Thyroid gland (tissue), 4 donors: Measurements from ENCODE around the gene ADGRE2. TPM values are rescaled to one million over a fixed set of nuclear protein-coding genes. Genes with fewer than 3 reads are reported as not detected.
"Not testable (repeated sequence)": the region's sequence is repeated elsewhere in the genome, so short reads cannot be mapped to it uniquely, and the experiment has no call there.

ENCODE experiments used
- DNase-seq, 2 donors: peaks; one replicate each; pipeline ENCODE4 v3.0.0-alpha.2; 2019
- H3K27ac ChIP-seq, 3 donors: fragments of 200-600 bp; sonication (generic); 1 replicate in 2 of 3; 2 replicates in 1 of 3; pipeline ENCODE4 v1.5.1; 2016 to 2019; ENCODE audit warnings: mild to moderate bottlenecking in 1 of 3, moderate library complexity in 1 of 3
- H3K27me3 ChIP-seq: fragments of 200-600 bp; sonication (generic); one replicate; pipeline ENCODE4 v1.5.1; 2019
- H3K36me3 ChIP-seq, 2 donors: fragments of 200-600 bp; sonication (generic); one replicate each; pipeline ENCODE4 v1.5.1; 2016 to 2019
- H3K4me1 ChIP-seq, 2 donors: fragments of 200-600 bp; sonication (generic); one replicate each; pipeline ENCODE4 v1.5.1; 2017 to 2019
- H3K4me3 ChIP-seq, 3 donors: fragments of 200-600 bp; sonication (generic); replicated peaks in 1 of 3; 1 replicate in 2 of 3; 2 replicates in 1 of 3; pipeline ENCODE4 v1.5.1; 2016; ENCODE audit warnings: mild to moderate bottlenecking in 1 of 3
- H3K9me3 ChIP-seq: fragments of 200-600 bp; sonication (generic); one replicate; pipeline ENCODE4 v1.5.1; 2017
- CTCF ChIP-seq, 6 experiments: fragments of 200-600 bp in 3 of 6; fragments of 450-650 bp in 3 of 6; sonication (generic) in 3 of 6; IDR thresholded peaks; one replicate each; pipeline ENCODE4 v1.5.1; 2016 to 2019; ENCODE audit warnings: antibody characterized with exemption in 6 of 6, mild to moderate bottlenecking in 2 of 6, inconsistent platforms in 1 of 6, moderate library complexity in 1 of 6
- POLR2A ChIP-seq, 2 donors: fragments of 450-650 bp; IDR thresholded peaks; one replicate each; pipeline ENCODE4 v1.6.1; 2017; ENCODE audit warnings: antibody characterized with exemption in 2 of 2, mild to moderate bottlenecking in 2 of 2, moderate library complexity in 1 of 2
- WGBS, 2 donors: methylation state at CpG; one replicate each; pipeline ENCODE4 v1.1.5; 2017; 5-methylcytosine and 5-hydroxymethylcytosine counted together
- intact Hi-C: fragments of 100-400 bp; cut with DNase I; formaldehyde crosslinking; loops from one replicate; pipeline ENCODE4 v1.15.1; 2023
- total RNA-seq, 4 donors: library from RNA; depleted of rRNA; stranded (reverse); fragments of >200 nt; gene quantifications; one replicate each; pipeline ENCODE4 v1.2.3, GENCODE V29; 2016

Gene ADGRE2
- total RNA-seq, 4 donors from 2014 or later: 0.33 to 6.0 (median 2.0) TPM

GRCh38 chr19:14774373-14774772, 4.0 kb downstream of the ADGRE2 start:
- Histone ChIP-seq H3K4me3 (no peak overlapping the region), H3K27me3 (peaks cover 3% of the 10 kb centered on the region), H3K36me3 (no peaks in the 10 kb centered on the region), H3K27ac (no peak overlapping the region), H3K4me1 (no peaks in the 10 kb centered on the region), H3K9me3 (no peaks in the 10 kb centered on the region)
- TF ChIP-seq CTCF (IDR thresholded peaks at IDR 0.05): no peak
- TF ChIP-seq POLR2A (IDR thresholded peaks at IDR 0.05): no peak
- intact Hi-C loops: no loop called here
- 63 to 78% methylated on average over 8 to 10 of the region's 10 CpGs for WGBS, 2 donors
- no peak for DNase-seq

- H3K4me3 ChIP-seq, DNase-seq, H3K4me1 ChIP-seq, H3K9me3 ChIP-seq, intact Hi-C loops, H3K27ac ChIP-seq, H3K36me3 ChIP-seq, H3K27me3 ChIP-seq: not testable (repeated sequence)
- 84 to 100% methylated on average over 1 to 9 of the region's 9 CpGs for WGBS, 2 donors
These were observed 4.6 kb downstream of the ADGRE2 start for GRCh38 chr19:14773722-14774121.

DNA sequence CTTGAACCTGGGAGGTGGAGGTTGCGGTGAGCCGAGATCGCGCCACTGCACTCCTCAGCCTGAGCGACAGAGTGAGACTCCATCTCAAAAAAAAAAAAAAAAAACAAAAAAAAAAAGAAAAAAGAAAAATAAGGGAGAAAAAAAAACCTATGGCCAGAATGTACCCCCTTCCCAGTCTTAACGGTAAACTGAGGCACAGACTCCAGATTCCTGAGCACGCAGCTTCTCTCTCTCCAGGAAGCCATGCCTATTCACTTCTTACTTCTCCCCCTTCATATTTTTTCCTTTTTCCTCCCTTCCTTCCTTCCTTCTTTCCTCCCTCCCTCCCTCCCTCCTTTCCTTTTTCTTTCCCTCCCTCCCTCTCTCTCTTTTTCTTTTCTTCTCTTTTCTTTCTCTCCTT, 5.4 kb downstream of the ADGRE2 start:
- TF ChIP-seq POLR2A (IDR thresholded peaks at IDR 0.05) (no peak), CTCF (IDR thresholded peaks at IDR 0.05) (no peak)
- WGBS, 2 donors: 93 to 94% methylated on average over 7 of the region's 7 CpGs
- peaks cover 3% of the 10 kb centered on the region for H3K27me3 ChIP-seq
- H3K36me3 ChIP-seq: no peaks in the 10 kb centered on the region
- H3K9me3 ChIP-seq: no peaks in the 10 kb centered on the region
- H3K27ac ChIP-seq: no peak overlapping the region
- DNase-seq: no peak
- H3K4me1 ChIP-seq: no peaks in the 10 kb centered on the region
- intact Hi-C loops: no loop called here
- no peak overlapping the region for H3K4me3 ChIP-seq

GRCh38 chr19:14772467-14772866, 5.9 kb downstream of the ADGRE2 start:
- Histone ChIP-seq H3K27ac (no peak overlapping the region), H3K4me3 (no peak overlapping the region), H3K27me3 (peaks cover 3% of the 10 kb centered on the region), H3K36me3 (no peaks in the 10 kb centered on the region), H3K9me3 (no peaks in the 10 kb centered on the region), H3K4me1 (no peaks in the 10 kb centered on the region)
- WGBS, 2 donors: 78 to 91% methylated on average over 5 to 8 of the region's 8 CpGs
- TF ChIP-seq POLR2A (IDR thresholded peaks at IDR 0.05) (no peak), CTCF (IDR thresholded peaks at IDR 0.05) (no peak)
- intact Hi-C loops: no loop called here
- no peak for DNase-seq

GRCh38 chr19:14770944-14771839, 7.2 kb downstream of the ADGRE2 start:
- Histone ChIP-seq H3K27me3 (no peaks in the 10 kb centered on the region), H3K9me3 (no peaks in the 10 kb centered on the region), H3K4me3 (no peak overlapping the region), H3K4me1 (no peaks in the 10 kb centered on the region), H3K36me3 (no peaks in the 10 kb centered on the region), H3K27ac (no peak overlapping the region)
- WGBS, 2 donors: 76 to 78% methylated on average over 11 of the region's 11 CpGs
- no peak for DNase-seq
- intact Hi-C loops: no loop called here
- TF ChIP-seq POLR2A (IDR thresholded peaks at IDR 0.05) (no peak), CTCF (IDR thresholded peaks at IDR 0.05) (no peak)
